Smooth muscle cell (in vitro differentiated cells): Measurements from ENCODE around the gene CTSE. TPM values are rescaled to one million over a fixed set of nuclear protein-coding genes. Genes with fewer than 3 reads are reported as not detected.

Source experiments
- DNase-seq: peaks from one replicate; lab custom pipeline; 2025; ENCODE audit not compliant: unreplicated experiment; lab: John Stamatoyannopoulos, UW
- H2AFZ ChIP-seq: fragments of 200-600 bp; sonication (generic); 2 replicates; pipeline ENCODE4 v1.6.0; 2016; ENCODE audit warnings: antibody characterized with exemption, low read depth, mild to moderate bottlenecking
- H3F3A ChIP-seq: fragments of 200-600 bp; sonication (generic); 2 replicates; pipeline ENCODE4 v1.6.0; 2017; ENCODE audit warnings: antibody characterized with exemption, low read depth
- H3K27ac ChIP-seq: fragments of 200-600 bp; sonication (generic); 2 replicates; pipeline ENCODE4 v1.5.1; 2016; ENCODE audit warnings: low read depth, mild to moderate bottlenecking
- H3K27me3 ChIP-seq: fragments of 200-600 bp; sonication (generic); 2 replicates; pipeline ENCODE4 v1.6.1; 2016; ENCODE audit warnings: low read depth, mild to moderate bottlenecking
- H3K36me3 ChIP-seq: fragments of 200-600 bp; sonication (generic); 2 replicates; pipeline ENCODE4 v1.5.1; 2016; ENCODE audit warnings: low read depth
- H3K4me1 ChIP-seq: fragments of 200-600 bp; sonication (generic); 2 replicates; pipeline ENCODE4 v1.5.1; 2016; ENCODE audit warnings: low read depth
- H3K4me2 ChIP-seq: fragments of 200-600 bp; sonication (generic); 2 replicates; pipeline ENCODE4 v1.6.0; 2016; ENCODE audit warnings: mild to moderate bottlenecking
- H3K4me3 ChIP-seq: fragments of 200-600 bp; sonication (generic); 2 replicates; pipeline ENCODE4 v1.5.1; 2016; ENCODE audit warnings: mild to moderate bottlenecking
- H3K79me2 ChIP-seq: fragments of 200-600 bp; sonication (generic); 2 replicates; pipeline ENCODE4 v1.6.0; 2016; ENCODE audit warnings: low read depth, mild to moderate bottlenecking
- H3K9ac ChIP-seq: fragments of 200-600 bp; sonication (generic); 2 replicates; pipeline ENCODE4 v1.6.0; 2016; ENCODE audit warnings: low read depth
- H3K9me3 ChIP-seq: fragments of 200-600 bp; sonication (generic); replicated peaks from 2 replicates; pipeline ENCODE4 v1.5.1; 2016; ENCODE audit warnings: low read depth
- H4K20me1 ChIP-seq: fragments of 200-600 bp; sonication (generic); 2 replicates; pipeline ENCODE4 v1.6.0; 2016; ENCODE audit warnings: low read depth
- WGBS: methylation state at CpG from one replicate; pipeline ENCODE4 v1.1.7; 2016; ENCODE audit warnings: low lambda C conversion rate; 5-methylcytosine and 5-hydroxymethylcytosine counted together
- polyA plus RNA-seq: library from polyadenylated mRNA; unstranded; fragments of >200 nt; fragmentation: Nextera tagmentation; extraction: Ambion mirVana; gene quantifications from 2 replicates; pipeline ENCODE4 v1.2.1, GENCODE V29; 2016
- total RNA-seq: library from RNA; depleted of rRNA; stranded (reverse); fragments of >200 nt; gene quantifications from 2 replicates; pipeline ENCODE4 v1.2.3, GENCODE V29; 2014
- TF ChIP-seq, protein P1 (sequence below): fragments of 200-600 bp; sonication (generic); IDR thresholded peaks from 2 replicates; pipeline ENCODE4 v1.5.1; 2017; ENCODE audit warnings: borderline replicate concordance, mild to moderate bottlenecking, antibody characterized with exemption; ENCODE audit not compliant: insufficient read depth, poor library complexity, severe bottlenecking

CTSE gene
- total and polyA plus RNA-seq, 2 experiments from 2014 or later = not detected

DNA sequence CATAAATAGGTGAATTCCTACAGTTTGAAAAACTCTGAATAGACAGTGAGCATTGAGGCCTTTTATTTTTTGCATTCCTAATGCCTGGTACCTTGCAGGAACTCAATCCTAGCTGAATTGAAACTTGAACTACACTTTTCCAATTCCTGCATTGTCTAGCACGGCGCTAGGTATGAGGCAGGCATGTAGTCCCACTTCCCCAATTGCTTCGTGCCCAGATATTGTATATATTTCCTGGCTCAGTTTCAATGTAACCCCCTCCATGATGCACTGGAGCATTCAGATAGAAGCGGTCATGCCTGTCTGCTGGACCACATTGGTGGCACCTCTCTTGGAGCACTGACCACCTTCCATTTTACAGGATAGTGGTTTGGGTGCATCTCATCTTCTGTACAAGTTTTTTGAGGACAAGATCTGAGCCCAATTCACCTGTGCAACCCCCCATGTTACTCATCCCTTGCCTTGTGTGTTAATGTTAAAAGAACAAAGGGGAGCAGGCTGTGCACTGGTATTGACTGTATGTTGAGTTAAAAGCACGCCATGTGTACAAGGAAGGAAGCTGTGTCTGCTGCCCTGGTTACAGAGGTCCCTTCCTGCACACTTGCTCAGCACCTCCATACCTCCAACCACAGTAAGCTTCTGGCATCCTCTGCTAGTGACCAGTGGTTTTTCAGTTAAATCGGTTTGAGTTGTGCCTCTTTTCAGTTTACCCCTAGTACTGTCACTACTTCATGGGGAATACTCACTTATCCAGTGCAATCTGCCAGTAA, 10.5 kb downstream of the CTSE start:
- 96% methylated on average over 6 of the region's 6 CpGs for WGBS
- no peaks in the 10 kb centered on the region for H3K9me3 ChIP-seq

DNA sequence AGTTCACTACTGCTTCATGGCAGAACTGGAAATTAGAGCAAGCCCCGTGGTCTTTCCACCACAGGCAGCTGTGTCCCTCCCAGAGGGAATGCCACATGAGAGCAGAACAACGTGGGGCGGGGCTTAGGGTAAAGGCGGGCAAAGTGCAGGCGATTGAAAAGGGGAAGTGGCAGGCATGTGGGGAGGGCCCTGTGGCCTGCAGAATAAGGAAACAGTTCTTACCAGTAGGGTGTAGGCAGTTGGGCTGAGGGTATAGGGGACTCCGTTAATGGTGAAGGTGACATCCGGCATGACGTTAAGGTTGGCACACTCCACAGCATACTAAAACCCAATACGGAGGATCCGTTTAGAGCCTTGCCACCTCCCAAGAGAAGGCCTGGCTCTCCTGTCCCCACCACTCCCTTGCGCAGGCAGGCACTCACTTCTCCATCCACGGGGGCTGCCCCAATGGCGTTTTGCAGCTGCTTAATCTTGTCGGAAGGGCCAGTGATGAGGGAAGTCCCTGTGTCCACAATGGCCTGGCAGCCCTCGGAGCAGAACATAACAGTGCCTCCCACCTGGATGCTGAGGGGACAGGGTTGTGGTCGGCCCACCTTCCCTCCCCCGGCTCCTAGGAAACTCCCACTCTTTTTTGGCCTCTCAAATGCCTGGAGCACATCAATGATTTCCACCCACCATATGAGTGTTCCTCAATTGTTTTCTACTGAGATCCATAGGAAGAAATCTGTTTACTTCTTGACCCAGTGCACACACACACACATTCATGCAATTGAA, 11.4 kb downstream of the CTSE start:
- TF ChIP-seq, protein P1, sequence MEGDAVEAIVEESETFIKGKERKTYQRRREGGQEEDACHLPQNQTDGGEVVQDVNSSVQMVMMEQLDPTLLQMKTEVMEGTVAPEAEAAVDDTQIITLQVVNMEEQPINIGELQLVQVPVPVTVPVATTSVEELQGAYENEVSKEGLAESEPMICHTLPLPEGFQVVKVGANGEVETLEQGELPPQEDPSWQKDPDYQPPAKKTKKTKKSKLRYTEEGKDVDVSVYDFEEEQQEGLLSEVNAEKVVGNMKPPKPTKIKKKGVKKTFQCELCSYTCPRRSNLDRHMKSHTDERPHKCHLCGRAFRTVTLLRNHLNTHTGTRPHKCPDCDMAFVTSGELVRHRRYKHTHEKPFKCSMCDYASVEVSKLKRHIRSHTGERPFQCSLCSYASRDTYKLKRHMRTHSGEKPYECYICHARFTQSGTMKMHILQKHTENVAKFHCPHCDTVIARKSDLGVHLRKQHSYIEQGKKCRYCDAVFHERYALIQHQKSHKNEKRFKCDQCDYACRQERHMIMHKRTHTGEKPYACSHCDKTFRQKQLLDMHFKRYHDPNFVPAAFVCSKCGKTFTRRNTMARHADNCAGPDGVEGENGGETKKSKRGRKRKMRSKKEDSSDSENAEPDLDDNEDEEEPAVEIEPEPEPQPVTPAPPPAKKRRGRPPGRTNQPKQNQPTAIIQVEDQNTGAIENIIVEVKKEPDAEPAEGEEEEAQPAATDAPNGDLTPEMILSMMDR = no peak
- Histone ChIP-seq H3K9ac (no peak overlapping the region), H3K79me2 (no peaks in the 10 kb centered on the region), H3K27ac (no peak overlapping the region), H3K4me2 (no peak overlapping the region), H3K4me3 (no peak overlapping the region), H2AFZ (no peak overlapping the region), H3K27me3 (no peaks in the 10 kb centered on the region), H3F3A (no peaks in the 10 kb centered on the region), H4K20me1 (no peaks in the 10 kb centered on the region), H3K4me1 (no peaks in the 10 kb centered on the region), H3K36me3 (no peaks in the 10 kb centered on the region), H3K9me3 (no peaks in the 10 kb centered on the region)
- no peak for DNase-seq
- 82% methylated on average over 17 of the region's 17 CpGs for WGBS

More for the DNA sequence above, 10.5 kb downstream of the CTSE start:
- no peak for DNase-seq
- Histone ChIP-seq H3K79me2 (no peaks in the 10 kb centered on the region), H3K4me1 (no peaks in the 10 kb centered on the region), H3K9ac (no peak overlapping the region), H2AFZ (no peak overlapping the region), H3K4me3 (no peak overlapping the region), H3K27me3 (no peaks in the 10 kb centered on the region), H4K20me1 (no peaks in the 10 kb centered on the region), H3F3A (no peaks in the 10 kb centered on the region), H3K27ac (no peak overlapping the region), H3K36me3 (no peaks in the 10 kb centered on the region), H3K4me2 (no peak overlapping the region)
- TF ChIP-seq, protein P1 = no peak

DNA sequence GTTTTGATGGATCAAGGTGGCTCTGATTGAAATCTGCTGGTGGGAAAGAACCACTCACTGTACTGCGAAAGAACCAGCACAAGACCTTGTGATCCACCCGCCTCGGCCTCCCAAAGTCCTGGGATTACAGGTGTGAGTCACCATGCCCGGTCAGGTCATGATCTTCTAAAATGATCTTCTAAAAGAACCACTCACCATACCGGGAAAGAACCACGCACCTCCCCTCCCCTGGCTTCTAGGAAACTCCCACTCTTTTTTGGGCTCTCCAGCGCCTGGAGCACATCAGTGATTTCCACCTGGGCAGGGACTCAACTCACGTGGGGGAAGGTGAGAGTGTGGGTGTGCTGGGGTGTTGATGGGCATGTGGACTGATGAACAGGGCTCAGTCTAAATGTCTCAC, 12.6 kb downstream of the CTSE start:
- H4K20me1 ChIP-seq = no peaks in the 10 kb centered on the region
- H3K79me2 ChIP-seq = no peaks in the 10 kb centered on the region
- H3K36me3 ChIP-seq = no peaks in the 10 kb centered on the region
- no peak for DNase-seq
- 77% methylated on average over 8 of the region's 8 CpGs for WGBS
- H3K9me3 ChIP-seq = no peaks in the 10 kb centered on the region
- H3K9ac ChIP-seq = no peak overlapping the region
- H3F3A ChIP-seq = no peaks in the 10 kb centered on the region
- no peak overlapping the region for H3K4me2 ChIP-seq
- no peak overlapping the region for H2AFZ ChIP-seq
- TF ChIP-seq, protein P1 = no peak
- no peak overlapping the region for H3K27ac ChIP-seq
- H3K27me3 ChIP-seq = no peaks in the 10 kb centered on the region
- H3K4me1 ChIP-seq = no peaks in the 10 kb centered on the region
- no peak overlapping the region for H3K4me3 ChIP-seq
